ENCODE measurements around the gene NOXA1. TPM values are rescaled to one million over a fixed set of nuclear protein-coding genes. Genes with fewer than 3 reads are reported as not detected.

NOXA1 gene
- total and polyA plus RNA-seq, 7 donors = 0.43 to 5.1 (median 1.0) TPM

- DNase-seq (no peak), ATAC-seq (no peak)
- Histone ChIP-seq H3K36me3 (ENCODE audit: insufficient read depth in 1 of 2, low read depth in 1 of 2) (no peaks in the 10 kb centered on the region), H3K4me3 (no peak overlapping the region), H3K9me3 (no peaks in the 10 kb centered on the region), H3K4me1 (no peaks in the 10 kb centered on the region), H3K27me3 (ENCODE audit: insufficient read depth in 3 of 3, low read length in 2 of 3) (no peaks in the 10 kb centered on the region), H3K27ac (no peak overlapping the region)
- intact Hi-C loops (cut with DNase I) = no loop called here
- 90 to 95% (median 90%) methylated on average over 4 to 7 of the region's 7 CpGs for WGBS, 3 donors
- no peak for TF ChIP-seq CTCF (IDR thresholded peaks at IDR 0.05)
Observed at GRCh38 chr9:137380606-137381005, 42.6 kb upstream of the NOXA1 start.

GRCh38 chr9:137381501-137382443, 41.4 kb upstream of the NOXA1 start:
- DNase-seq (peak in 1 of 2 donors; percentile 9), ATAC-seq (peak in 2 of 4 donors; percentile 26 to 37)
- no peak for TF ChIP-seq CTCF (IDR thresholded peaks at IDR 0.05)
- H3K4me1 ChIP-seq = no peaks in the 10 kb centered on the region
- H3K9me3 ChIP-seq = no peaks in the 10 kb centered on the region
- H3K36me3 ChIP-seq (ENCODE audit: insufficient read depth in 1 of 2, low read depth in 1 of 2) = no peaks in the 10 kb centered on the region
- H3K27ac ChIP-seq = no peak overlapping the region
- intact Hi-C loops (cut with DNase I) = no loop called here
- WGBS, 3 donors = 93 to 94% (median 94%) methylated on average over 43 to 53 of the region's 53 CpGs
- H3K4me3 ChIP-seq = no peak overlapping the region
- no peaks in the 10 kb centered on the region for H3K27me3 ChIP-seq (ENCODE audit: insufficient read depth in 3 of 3, low read length in 2 of 3)

- H3K9me3 ChIP-seq = no peaks in the 10 kb centered on the region
- DNase-seq (peak in 1 of 2 donors; percentile 12), ATAC-seq (peak in 1 of 4 donors; percentile 34)
- H3K27ac ChIP-seq = no peak overlapping the region
- no peaks in the 10 kb centered on the region for H3K4me1 ChIP-seq
- 77 to 86% (median 82%) methylated on average over 19 to 25 of the region's 25 CpGs for WGBS, 3 donors
- intact Hi-C loops (cut with DNase I) = no loop called here
- no peak overlapping the region for H3K4me3 ChIP-seq
- no peaks in the 10 kb centered on the region for H3K36me3 ChIP-seq (ENCODE audit: insufficient read depth in 1 of 2, low read depth in 1 of 2)
- TF ChIP-seq CTCF (IDR thresholded peaks at IDR 0.05) = no peak
- H3K27me3 ChIP-seq (ENCODE audit: insufficient read depth in 3 of 3, low read length in 2 of 3) = no peaks in the 10 kb centered on the region
Observed at GRCh38 chr9:137382444-137383080, 40.6 kb upstream of the NOXA1 start.

GRCh38 chr9:137383081-137383783, 40.0 kb upstream of the NOXA1 start:
- WGBS, 3 donors = 77 to 81% (median 79%) methylated on average over 24 to 27 of the region's 27 CpGs
- intact Hi-C loops (cut with DNase I) = no loop called here
- no peaks in the 10 kb centered on the region for H3K36me3 ChIP-seq (ENCODE audit: insufficient read depth in 1 of 2, low read depth in 1 of 2)
- no peaks in the 10 kb centered on the region for H3K9me3 ChIP-seq
- H3K4me1 ChIP-seq = no peaks in the 10 kb centered on the region
- H3K27me3 ChIP-seq (ENCODE audit: insufficient read depth in 3 of 3, low read length in 2 of 3) = no peaks in the 10 kb centered on the region
- H3K27ac ChIP-seq = no peak overlapping the region
- TF ChIP-seq CTCF (IDR thresholded peaks at IDR 0.05) = no peak
- DNase-seq (peak in 1 of 2 donors; percentile 11), ATAC-seq (no peak)
- no peak overlapping the region for H3K4me3 ChIP-seq
